Activated naive CD4-positive, alpha-beta T cell (primary cell): ENCODE data around the gene CMPK1.
"Not testable (repeated sequence)": the region's sequence is repeated elsewhere in the genome, so short reads cannot be mapped to it uniquely, and the experiment has no call there.

ENCODE experiments used
- DNase-seq, 4 experiments: peaks; one replicate each; lab custom pipeline; 2025; lab: John Stamatoyannopoulos, UW

Gene CMPK1, protein sequence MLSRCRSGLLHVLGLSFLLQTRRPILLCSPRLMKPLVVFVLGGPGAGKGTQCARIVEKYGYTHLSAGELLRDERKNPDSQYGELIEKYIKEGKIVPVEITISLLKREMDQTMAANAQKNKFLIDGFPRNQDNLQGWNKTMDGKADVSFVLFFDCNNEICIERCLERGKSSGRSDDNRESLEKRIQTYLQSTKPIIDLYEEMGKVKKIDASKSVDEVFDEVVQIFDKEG

DNA sequence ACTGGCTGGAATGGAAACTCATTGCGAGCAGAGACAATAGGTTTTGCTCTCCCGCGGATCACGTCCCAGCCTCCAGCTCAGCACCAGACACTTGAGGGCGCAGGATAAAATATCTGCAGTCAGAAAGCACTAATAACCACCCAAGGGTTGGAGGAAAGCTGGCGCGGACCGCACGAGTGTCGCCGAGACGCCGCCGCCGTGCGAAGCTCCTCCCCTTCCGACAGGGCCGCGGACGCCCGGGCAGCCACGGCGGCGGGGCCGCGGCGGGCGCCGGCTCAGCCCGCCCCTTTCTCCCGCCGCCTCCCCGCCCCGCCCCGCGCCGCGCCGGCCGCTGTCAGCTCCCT lies at the start of gene CMPK1:
TSS of gene CMPK1 (plus strand) at position 213 of the 344 bp plus-strand sequence. CDS start 156 bp downstream, outside the sequence.
- DNase-seq, result peak; percentile 40 to 62 (median 44)

DNA sequence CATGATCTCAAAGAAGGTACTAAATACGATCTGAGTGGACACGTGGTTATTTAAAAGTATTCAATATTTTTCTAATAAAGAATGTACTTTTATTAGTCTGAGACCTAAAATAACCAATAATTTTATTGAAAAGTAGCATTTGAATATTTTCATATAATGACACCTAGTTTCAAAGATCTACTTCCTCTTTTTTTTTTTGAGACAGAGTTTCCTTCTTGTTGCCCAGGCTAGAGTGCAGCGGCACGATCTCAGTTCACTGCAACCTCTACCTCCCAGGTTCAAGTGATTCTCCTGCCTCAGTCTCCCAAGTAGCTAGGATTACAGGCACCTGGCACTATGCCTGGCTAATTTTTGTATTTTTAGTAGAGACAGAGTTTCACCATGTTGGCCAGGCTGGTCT lies 45.5 kb upstream of the CMPK1 start:
- not testable (repeated sequence) for DNase-seq

DNA sequence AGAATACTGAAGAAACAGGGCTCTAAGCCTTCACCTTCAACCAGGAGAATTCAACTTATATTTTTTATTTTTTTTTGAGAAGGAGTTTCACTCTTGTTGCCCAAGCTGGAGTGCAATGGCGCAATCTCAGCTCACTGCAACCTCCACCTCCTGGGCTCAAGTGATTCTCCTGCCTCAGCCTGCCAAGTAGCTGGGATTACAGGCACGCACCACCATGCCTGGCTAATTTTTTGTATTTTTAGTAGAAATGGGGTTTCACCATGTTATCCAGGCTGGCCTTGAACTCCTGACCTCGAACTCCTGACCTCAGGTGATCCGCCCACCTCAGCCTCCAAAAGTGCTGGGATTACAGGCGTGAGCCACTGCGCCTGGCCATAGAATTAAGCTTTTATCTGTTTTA lies 38.7 kb upstream of the CMPK1 start:
- DNase-seq, result not testable (repeated sequence)

DNA sequence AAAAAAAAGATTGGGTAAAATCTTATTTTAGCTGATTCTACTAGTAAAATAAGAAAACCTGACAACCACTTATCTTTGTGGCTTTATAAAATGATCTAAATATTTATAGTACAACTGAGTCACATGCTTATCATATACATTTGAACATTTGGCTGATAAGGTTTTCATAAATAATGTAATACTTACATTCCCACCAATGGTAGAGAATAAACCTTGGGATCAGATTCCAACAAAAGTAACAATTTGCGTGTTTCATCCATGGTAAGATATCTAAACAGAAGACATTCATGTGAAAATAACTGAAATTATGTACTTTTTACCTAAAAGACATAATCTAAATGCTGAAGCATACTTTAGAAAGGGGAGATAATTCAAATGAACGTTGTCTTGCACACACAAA lies 38.0 kb upstream of the CMPK1 start:
- no peak for DNase-seq

DNA sequence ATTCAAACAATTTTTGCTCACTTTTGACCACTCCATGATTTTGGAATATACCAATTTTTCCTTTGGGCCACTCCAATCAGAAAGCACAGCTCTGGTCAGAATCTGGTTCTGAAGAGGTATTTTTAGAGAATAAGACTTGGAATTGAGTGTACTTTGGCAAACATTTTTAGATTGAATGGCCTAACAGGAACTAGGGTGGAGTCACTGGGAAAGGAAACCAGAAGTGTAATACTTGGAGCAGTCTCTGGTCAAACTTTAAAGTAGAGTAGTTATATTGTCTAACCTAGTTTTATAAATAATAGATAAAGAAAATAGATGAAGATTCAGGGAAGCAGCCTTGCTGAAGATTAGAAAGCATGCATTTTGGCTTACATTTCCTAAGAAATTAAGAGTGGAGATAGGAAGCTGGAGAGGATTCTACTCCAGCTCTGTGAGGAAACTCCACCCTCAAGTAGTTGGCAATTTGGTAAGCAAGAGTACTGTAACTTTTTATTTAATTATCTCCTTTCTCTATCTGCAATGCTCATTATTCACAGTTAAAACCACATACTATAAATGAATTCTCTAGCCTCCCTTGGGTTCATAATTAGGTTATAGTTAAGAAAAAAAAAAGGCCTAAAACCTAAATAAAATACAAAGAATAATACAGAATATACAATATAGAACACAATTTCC lies 35.4 kb upstream of the CMPK1 start:
- DNase-seq, result no peak

DNA sequence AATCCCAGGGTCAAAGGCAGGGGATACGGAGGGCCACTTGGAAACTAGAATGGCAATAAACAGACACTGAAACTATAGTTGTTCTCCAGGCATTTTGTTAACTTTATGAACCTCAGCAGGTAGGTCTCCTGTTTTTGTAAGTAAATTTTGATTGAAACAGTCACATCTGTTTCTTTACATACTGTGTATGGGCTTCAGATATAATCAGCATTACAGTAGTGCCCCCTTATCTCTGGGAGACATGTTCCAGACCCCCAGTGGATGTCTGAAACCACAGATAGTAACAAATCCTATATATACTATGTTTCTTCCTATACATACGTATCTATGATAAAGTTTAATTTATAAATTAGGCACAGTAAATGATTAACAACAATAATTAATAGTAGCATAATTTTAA lies 31.1 kb upstream of the CMPK1 start:
- no peak for DNase-seq

DNA sequence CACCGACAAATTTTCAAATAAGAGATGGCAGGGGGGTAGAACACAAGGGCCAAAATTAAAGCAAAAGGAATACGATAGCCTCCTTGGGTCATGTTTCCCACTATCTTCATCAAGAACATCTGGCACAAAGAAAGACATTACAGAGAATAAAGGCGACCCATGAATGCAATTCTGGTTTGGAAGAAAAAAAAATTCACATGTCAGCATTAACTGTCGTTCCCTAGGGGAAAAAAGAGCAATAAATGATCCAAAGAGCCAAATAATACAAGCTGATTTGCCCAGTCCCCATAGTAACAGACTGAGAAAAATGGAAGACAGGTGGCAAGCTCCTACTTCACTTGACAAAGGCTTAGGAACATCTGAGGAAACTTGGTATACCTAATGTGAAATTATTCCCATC lies 24.2 kb upstream of the CMPK1 start:
- no peak for DNase-seq

DNA sequence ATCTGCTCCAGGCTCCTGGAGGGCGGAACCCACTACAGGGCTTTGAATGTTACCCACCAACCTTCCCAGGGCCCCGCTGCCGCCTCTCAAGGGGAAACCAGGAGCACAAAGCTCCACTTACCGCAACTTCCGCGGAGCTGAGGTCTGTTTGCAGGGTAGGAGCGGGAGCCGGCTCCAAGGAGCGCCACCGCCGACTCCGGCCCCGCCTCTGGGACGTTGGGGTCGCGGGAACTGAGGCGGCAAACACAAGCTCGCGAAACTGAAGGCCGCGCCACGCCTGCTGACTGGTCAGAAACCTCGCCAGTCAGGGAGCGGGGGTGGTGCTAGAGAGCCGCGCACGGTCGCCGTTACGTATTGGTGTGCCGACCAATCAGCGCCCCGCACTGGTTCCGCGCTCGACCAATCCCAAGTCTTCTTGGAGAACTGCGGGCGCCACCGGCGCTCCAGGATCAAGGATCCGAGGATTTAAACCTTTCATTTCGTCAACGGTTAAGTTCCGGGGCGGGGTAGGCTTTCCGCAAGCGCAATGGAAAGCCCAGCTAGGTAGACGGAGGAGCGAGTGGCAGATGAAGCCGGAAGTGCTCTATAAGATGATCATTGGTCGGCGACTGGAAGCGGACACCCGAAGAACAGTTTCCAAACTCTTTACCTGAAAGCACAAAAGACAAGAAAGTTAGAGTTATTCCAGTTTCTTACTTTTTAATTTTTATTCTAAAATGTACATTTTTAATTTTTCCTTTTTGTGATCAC lies 19.5 kb upstream of the CMPK1 start, which contains the start of gene STIL:
TSS of gene STIL (minus strand) at position 233 of the 750 bp plus-strand sequence. CDS start 3,828 bp downstream, outside the sequence.
- DNase-seq, result peak; percentile 88 to 92 (median 90)

DNA sequence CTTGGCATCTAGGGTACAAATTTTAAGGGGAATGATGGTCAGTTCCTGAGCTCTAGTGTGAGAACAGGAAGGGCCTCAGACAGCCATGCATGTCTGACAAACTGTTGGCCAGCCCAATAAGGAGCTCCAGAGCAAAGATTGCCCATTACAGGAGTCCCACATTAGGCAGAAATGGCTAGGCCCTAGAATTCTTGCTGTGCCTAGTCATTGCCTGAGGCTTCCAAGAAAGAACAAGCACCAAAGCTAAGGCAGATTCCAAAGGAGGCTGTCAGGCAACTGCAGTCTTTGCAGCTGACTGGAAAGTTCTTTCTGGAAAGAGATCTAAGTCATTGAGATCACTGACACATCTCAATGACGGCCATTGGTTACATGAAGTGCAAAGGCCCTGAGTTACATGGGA lies 15.7 kb upstream of the CMPK1 start:
- DNase-seq, result no peak

DNA sequence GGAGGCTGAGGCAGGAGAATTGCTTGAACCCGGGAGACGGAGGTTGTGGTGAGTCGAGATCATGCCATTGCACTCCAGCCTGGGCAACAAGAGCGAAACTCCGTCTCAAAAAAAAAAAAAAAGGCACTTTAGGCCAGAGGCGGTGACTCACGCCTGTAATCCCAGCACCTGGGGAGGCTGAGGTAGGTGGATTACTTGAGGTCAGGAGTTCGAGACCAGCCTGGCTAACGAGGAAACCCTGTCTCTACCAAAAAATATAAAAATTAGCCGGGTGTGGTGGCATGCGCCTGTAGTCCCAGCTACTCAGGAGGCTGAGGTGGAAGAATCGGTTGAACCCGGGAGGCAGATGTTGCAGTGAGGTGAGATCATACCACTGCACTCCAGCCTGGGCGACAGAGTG lies 13.6 kb upstream of the CMPK1 start:
- not testable (repeated sequence) for DNase-seq

DNA sequence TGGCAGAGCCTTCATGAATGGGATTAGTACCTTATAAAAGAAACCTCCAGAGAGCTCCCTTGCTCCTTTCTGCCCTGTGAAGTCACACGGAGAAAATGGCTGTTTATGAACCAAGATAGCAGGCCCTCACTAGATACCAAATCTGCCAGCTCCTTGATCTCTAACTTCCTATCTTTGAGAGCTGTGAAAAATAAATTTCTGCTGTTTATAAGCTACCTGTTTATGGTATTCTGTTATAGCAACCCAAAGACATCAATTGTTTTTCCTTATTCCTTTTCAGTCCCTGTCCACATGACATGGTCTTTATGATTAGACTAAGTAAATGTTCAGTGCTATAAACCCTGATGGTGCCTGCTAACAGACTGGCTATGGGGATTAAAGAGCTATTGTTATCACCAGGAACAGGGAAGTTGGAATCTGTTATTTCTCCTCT lies 10.0 kb upstream of the CMPK1 start:
- DNase-seq, result no peak

DNA sequence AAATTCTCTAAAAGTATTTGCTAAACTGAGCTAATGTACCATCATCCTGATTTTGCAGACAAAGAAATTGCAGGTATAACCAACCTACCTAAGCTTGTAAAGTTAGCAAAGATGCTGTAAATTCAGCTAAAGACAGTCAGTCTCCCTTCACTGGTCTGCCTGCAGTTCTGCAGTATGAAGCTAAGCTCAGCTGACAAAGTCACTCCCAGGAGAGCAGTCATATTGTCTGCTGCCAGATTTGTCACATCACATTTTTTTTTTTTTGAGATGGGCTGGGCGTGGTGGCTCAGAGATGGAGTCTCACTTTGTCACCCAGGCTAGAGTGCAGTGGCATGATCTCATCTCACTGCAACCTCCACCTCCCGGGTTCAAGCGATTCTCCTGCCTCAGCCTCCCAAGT lies 8.9 kb upstream of the CMPK1 start:
- DNase-seq, result no peak

DNA sequence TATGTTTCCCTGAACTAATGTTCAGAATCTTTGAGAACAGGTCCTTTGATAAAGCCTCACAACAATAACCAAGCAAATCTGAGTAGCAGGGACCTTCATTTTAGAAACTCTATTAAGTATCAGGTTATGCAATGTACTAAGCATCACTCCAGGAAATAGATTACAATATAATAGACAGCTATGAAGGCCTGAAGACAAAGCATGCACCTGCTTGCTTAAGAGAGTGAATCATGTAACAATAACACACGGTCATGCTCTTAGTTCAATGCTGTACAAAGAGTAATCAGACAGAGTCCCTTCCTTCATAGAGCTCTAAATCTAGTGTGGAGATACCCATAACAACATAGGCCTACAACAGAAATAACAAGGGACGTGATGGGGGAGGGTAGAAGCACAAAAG lies 8.1 kb upstream of the CMPK1 start:
- no peak for DNase-seq

DNA sequence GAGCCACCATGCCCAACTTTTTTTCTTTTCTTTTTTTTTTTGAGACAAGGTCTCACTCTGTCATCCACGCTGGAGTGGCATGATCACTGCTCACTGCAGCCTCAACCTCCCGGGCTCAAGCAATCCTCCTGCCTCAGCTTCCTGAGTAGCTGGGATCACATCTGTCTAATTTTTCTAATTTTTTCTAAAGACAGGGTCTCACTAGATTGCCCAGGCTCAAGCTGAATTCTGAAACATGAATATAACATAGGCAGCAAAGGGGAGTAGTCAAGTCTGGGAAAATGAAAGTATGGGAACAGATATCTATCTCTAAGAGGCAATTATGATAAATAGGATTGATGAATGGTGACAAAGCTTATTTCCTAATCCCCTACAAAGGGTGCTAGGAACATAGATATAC lies 7.3 kb upstream of the CMPK1 start:
- DNase-seq, result no peak

DNA sequence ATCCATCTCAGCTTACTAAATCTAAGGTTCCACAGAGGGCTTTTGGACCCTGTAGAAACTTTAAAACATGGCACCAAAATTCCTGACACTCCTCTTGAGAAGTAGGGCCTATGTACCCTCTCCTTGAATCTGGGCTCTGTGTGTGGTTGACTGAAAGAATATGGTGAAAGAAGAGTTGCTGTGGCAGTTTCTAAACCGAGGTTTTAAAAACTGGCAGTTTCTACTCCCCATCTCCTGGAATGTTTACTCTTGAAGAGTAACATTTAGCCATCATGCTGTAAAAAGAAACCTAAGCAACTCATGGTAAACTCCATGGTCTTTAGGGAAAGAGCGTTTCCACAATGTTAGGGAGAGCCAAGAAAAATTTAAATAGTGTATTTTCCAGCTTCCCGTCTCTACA lies 4.6 kb upstream of the CMPK1 start:
- DNase-seq, result no peak

DNA sequence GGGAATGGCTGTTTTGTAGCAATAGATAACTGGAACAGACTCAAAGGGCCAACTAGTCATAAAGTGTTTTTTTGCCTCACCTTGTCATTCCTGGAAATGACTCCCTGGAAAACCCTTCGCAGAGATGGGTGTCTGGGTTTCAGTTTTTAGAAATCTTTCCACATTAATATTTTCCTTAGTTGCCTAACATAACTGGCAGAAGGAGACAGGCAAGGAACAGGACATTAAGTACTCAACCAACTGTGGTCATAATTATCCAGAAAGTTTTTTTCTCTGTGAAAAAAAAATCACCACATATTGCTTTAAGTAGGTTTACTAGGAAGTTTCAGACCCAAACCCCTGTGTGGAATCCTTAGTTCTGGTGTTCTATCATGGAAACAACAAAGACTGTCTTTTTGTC lies 3.4 kb upstream of the CMPK1 start:
- DNase-seq, result no peak

DNA sequence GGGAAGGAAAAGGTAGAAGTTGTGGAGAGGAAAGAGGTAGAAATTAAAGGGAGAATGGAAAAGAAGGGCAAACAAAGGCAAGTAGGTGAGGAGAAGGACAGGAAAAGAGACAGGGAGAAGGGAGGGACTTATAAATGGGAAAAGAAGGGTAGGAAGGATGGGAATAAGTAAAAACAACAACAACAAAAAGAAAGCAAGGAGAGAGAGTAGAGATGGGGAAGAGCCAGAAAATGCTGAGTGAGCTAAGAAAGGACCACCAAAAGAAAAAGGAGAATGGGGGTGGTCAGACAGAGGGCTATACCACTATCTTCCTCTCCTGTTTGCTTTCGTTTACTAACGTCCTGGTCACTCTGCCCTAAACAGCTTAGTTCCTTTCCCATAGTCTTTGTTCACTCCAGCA lies 1.7 kb upstream of the CMPK1 start:
- DNase-seq, result no peak

DNA sequence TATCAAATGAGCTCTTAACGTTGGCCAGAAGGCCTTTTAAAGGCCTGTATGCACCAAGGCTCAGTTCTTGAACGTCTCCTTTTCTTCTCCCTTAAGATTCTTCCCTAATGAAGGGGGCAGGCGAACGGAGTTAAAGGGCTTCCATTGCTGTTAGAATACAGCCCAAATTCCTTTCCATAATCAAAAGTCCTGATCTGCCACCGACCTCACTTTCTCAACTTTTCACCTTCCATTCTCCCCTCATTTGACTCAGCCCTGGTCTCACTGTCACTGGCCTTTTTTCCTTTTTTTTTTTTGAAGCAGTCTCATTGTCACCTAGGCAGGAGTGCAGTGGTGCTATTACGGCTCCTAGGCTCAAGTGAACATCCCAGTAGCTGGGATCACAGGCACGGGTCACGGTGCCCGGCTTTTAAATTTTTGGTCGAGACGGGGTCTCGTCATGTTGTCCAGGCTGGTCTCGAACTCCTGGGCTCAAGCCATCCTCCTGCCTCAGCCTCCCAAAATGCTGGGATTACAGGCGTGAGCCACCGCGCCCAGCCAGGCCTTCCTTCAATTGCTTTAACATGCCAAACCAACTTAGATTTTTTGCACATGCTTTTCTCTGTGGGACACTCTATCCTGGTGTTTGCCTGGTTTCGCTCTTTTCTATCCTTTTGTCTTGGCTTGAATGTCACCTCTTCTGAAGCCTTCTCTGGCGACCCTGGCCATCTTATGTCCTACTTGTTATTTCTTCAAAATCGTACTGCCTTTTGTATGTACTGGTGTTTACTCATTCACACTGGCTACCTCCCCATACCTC lies 612 bp upstream of the CMPK1 start:
- DNase-seq, result no peak

DNA sequence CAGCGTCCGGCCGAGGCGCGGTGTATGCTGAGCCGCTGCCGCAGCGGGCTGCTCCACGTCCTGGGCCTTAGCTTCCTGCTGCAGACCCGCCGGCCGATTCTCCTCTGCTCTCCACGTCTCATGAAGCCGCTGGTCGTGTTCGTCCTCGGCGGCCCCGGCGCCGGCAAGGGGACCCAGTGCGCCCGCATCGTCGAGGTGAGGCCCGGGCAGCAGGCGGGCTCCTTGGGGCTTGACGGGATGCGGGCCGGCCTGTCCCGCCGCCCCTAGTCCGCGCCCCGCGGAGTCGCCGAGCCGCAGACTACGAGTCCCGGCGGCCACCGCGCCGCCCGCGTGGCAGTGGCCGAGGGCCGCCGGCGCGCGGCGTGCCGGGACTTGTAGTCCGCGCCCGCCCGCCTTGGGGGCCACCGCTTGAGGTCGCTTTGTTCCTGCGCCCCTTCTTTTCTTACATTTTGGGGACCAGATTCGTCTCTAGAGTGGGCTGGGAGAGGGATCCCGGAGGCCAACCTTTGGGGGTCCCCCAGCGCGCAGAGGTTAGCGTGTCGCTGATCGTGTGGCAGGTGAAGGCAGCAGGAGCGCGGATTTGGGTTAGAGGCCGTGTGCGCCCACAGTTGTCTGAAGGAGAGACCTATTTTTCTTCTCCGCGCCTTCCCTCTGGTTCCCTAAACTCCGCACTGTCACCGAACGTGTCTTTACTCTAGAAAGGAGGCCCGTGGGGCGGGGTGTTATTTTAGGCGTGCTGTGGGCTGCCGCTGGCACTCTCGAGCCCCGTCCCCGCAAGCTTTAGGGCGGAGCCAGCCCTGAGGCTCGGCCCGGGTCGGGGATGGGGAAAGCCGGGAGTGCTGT lies 553 bp downstream of the CMPK1 start:
- DNase-seq, result peak; percentile 38 to 65 (median 42)

DNA sequence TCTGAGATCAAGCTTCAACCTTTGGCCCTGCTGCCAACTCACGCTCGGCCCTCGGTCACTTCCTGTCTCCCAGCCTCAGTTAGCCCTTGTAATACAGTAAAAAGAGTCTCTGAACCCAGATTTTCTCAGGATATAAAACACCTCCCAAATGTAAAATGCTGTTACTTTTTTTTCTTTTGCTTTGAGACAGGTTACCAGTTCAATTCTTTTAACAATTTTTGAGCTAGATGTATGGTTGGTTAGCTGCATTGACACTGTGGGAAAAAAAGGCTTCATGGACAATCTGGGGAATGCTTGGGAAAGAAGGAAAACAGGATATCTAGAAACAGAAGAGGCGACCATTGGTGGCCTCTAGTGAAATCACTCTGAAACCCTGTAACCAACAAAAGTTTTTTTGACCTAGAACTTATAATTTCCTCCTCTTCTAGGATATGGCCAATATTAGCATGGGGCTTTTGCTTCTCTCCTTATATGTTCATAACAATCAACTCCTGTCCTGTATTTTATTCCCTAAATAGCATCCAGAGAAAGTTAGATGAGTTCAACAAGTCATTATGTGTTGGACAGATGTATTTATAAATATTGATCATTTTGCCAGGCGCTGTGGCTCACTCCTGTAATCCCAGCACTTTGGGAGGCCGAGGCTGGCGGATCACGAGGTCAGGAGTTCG lies 1.3 kb downstream of the CMPK1 start:
- no peak for DNase-seq

DNA sequence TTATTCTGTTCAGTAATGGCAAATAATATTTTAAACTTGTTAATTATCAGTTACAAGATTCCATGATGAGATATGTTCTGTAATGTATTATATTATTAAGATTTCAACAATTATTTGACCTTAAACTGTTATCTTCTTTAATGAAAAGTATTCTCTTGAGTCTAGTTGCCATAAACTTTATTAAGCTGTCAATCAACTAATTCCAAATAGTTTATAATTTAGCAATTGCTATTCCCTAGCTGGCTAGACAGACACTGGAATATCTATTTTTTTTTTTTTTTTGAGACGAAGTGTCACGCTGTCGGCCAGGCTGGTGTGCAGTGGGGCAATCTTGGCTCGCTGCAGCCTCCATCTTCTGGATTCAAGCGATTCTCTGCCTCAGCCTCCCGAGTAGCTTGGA lies 3.8 kb downstream of the CMPK1 start:
- no peak for DNase-seq
